Stimulated activated CD4-positive, alpha-beta T cell treated with anti-CD3 and anti-CD28 coated beads, Interleukin-12 subunit alpha, Interleukin-12 subunit beta, amount 100 ng/mL, for 48 hours (primary cell): Measurements from ENCODE around the gene OVOL1.

Source experiments
- DNase-seq, 3 donors: peaks; one replicate each; pipeline ENCODE4 v3.0.0-alpha.2; 2020; ENCODE audit warnings: low read depth in 2 of 3, low spot score in 1 of 3

Gene OVOL1

DNA sequence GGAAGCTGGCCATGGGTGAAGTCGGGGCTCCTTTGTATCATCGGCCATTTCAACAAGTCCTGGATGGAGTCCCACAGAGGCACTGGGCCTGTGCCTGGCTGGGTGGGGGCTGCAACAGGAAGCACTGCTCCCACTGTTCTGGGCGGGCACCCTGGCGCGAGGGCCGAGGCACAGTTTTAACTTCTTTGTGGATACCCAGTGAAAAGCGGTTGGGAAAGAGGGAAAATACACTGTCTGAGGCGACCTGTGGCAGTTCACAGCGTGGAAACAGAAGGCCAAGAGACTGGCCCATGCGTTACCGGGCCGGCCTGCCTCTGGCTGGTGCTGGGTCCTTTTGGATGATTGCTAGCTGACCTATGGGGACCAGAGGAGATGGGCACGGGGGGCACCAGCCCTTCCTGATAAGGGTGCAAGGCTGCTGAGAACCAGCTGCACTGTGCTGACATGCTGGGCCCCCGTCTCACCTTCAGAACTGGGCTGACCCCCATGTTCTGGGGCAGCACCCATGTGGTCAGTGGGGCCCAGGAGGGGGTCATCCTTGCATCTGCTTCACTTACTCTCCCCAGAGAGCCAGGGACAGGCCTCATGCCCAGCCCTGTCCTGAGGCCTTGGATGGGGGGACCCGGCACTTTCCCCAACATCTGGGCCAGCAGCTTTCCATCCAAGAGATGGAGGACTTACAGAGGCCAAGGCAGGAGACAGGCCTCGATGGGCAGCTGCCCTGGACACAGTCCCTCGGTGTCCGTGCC, 4.2 kb downstream of the OVOL1 start:
- no peak for DNase-seq

DNA sequence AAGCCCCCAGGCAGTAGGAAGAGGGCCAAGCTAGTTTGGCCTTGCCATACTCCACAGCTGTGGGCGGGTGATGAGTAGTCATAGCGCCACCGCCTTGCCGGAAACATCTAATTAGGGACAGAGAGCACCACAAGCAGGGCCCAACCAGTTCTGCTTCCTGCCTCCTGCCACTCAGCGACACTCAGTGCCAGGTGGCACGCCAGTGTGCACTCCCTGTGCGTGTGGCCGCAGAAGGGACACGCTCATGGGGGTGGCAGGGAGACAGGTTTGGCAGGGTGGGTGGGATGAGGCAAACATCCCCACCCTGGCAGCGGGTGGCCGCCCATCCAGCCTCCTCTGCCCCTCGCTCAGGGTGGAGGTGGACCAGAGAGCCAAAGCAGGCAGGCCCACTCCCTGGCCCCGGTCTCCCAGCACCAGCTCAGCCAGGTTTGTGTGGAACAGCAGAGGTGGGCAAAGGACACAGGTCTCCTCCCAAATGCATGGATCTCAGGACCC, 4.9 kb downstream of the OVOL1 start:
- peak; percentile 52 to 71 (median 56) for DNase-seq

DNA sequence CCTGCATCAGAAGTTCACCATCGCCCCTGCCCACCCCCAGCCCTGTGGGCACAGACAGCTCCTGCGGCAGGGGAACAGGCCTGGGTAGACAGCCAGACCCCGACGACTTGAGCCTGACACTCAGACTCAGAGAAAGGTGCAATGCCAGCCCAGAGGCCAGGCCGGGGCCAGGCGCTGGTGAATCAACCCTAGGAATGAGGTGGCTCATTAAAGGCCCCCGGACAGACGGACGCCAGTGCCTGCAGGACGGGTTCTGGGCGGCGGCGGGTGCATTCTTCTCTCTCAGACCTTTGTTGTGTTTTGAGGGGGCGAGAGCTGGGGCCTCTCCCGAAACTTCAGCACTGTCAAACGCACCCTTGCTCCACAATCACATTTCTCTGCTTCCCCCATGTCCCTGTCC, 5.6 kb downstream of the OVOL1 start:
- no peak for DNase-seq

DNA sequence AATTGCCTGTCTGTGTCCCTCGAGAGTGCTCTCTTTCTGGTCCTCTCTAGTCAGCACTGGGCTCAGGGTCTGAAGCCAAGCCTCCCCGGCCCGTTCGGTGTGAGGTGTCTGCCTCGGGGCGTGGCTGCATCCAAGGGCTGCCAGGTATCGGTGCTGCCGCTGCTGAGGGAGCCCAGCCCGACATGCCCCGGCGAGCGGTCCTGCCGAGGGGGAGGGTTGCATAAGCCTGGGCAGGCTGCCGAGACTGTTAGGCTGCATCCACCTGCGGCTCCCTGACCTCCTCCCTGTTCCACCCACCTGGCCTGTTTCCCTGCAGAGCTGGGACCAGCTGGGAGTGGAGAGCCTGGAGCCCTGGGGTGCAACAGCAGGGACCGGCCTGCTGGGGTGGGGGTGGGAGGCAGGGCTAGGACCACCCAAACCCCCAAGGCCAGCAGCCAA, 6.3 kb downstream of the OVOL1 start:
- DNase-seq, result no peak

DNA sequence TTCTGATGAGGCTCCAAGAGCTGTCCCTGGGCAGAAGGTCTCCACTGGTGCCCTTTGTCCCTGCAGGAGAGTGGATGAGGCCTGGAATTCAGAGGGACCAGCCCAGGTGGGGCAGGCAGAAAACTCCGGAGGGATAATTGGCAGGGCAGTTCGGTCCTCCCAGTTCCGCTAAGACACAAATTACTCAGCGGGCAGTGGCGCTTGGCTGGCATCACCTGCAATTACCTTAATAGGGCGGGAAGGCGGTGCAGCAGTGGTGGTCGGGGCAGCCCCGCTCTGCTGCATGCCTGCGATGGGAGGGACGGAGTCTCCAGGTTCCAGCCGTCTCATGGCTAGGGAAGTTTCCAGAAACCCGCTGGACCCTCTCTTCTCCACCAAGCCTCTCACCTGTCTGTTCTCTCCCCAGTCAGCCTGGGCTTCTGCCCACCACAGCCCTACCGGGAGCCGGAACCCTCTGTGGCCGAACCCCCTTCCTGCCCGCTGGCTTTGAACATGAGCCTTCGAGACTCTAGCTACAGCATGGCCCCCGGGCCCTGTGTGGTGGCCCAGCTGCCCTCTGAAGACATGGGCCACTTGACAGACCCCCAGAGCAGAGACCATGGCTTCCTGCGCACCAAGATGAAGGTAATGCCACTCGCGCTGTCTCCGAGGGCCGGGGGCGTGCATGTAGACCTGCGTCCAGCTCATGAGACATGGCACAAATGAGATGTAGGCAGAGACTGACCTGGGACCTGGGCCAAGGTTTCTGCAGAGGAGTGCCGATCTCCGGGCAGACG, 7.0 kb downstream of the OVOL1 start:
- DNase-seq, result no peak

DNA sequence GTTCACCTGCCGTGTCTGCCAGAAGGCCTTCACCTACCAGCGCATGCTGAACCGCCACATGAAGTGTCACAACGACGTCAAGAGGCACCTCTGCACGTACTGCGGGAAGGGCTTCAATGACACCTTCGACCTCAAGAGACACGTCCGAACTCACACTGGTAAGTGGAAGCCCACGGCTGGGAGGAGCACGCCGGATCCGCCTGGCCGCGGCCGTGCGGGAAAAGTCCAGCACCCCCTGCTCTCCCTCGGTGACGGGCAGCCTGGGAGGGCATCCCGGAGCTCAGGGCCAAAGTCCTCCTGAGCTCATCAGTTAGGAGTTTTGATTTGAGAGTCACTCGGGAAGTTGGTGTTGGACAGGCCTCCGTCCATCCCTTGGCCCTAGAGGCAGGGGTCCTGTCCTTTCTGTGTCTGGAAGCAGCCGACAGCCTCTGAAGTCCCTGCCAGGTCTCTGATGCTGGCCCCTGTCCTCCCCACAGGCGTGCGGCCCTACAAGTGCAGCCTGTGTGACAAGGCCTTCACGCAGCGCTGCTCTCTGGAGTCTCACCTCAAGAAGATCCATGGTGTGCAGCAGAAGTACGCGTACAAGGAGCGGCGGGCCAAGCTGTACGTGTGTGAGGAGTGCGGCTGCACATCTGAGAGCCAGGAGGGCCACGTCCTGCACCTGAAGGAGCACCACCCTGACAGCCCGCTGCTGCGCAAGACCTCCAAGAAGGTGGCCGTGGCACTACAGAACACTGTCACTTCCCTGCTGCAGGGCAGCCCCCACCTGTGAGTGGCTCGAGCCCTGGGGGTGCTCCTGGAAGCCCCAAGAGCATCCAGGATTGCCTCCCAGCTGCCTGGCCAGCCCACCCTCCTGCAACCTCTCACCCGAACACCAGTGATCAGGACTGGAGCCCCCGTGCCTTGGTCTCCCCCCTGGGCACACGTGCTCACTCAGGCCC, 8.0 kb downstream of the OVOL1 start:
- no peak for DNase-seq

DNA sequence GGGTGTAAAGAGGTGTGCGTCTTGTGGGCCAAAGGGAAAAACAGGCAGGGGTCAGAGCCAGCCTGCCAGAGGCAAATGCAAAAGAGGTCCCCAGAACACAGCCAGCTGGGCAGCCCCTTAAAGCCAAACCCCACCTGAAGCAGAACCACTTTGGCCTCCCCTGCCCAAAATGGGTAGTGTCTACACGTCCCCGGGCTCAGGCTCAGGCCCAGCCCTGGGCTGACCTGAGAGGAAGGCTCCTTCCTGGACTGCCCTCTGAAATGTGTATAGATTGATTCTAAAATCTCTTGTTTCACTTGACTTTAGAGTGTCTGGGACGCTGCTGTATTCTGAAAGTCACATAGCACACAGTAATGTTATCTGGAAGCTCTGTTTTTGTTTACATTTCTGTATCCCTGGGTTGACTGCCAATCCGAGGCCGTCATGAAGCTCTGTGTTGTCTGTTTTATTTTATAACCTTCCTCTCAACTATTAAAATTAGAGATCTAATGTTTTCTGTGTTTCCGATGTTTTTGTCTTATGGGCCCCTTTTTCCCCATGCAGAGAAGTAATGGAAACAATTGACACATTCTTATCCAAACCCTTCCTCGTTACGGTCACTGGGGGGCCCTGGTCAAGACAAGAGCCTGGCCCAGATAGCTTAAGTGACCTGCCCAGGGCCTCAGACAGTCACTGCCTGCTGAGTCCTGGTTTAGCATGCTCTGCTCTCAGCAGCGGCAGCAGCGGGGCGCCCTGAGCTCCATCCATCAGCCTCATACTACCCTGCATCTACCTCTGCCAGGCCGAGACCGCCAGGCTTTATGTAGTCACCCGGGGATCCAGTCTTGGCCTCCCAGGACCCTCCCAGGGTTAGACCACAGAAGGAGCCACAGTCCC, 10.1 kb downstream of the OVOL1 start:
- no peak for DNase-seq

DNA sequence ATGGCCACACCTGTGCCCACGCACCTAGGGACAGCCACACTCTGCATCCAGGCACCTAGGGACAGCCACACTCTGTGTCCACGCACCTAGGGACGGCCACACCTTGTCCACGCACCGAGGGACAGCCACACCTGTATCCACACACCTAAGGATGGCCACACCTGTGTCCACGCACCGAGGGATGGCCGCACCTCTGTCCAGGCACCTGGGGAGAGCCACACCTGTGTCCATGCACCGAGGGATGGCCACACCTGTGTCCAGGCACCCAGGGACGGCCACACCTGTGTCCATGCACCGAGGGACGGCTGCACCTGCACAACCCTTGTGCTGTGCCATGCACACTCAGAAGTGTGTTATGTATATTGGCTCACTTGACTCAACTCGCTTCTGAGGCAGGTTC, 10.8 kb downstream of the OVOL1 start:
- DNase-seq, result no peak

DNA sequence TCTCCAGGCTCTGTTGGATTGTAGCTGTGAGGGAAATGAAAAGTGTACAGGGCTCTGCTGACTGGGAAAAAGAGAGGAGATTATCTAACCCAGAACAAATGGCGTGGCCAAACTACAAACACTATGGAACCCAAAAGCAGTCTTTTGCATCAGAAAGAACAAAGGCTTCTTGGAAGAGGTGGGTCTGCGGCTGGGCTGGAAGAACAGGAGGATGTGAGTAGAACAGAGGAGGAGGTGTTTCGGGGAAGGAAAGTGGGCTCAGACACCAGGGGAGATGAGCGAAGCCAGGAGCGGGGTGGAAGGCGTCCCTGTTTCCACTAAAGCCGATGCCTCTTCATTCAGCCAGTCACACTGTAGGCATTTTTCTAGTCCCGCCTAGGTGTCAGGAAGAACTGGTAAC, 12.0 kb downstream of the OVOL1 start:
- DNase-seq, result no peak

DNA sequence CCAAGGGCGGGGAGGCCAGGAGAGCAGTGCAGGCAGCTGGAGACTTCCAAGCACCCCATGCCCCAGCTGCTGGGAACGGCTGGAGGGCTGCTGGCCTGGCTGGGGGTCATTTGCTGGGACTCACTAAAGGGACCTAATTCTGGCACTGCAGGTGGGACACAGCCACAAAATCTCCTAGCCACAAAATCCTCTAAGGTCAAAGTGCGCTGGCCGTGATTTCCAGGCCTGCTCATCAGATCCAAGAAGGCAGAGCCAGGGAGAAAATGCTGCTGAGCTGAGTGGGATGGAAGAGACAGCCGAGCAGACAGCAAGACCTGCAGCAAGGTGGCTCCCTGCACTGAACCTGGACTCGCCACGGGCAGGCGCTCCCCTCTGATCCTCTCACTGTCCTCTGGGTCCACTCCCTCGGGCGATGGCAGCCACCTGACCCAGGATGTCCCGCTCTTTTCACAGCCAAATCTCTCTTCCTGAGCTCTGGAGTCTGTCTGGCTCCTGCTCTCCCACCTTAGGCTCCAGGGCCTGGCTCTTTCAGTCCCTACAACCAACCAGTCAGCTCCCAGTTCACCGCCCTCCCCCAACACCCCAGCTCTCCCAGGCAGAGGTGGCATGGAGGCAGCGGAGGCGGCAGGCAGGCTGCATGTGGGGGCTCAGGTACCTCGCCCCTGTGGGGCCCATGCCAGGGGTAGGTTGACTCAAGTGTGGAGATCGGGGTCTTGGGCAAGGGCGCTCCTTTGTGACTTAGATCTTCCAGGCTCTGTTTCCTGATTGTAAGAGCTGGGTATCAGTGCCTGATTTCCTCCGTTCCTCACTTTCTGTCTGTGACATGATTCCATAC, 14.5 kb downstream of the OVOL1 start:
- DNase-seq, result no peak

DNA sequence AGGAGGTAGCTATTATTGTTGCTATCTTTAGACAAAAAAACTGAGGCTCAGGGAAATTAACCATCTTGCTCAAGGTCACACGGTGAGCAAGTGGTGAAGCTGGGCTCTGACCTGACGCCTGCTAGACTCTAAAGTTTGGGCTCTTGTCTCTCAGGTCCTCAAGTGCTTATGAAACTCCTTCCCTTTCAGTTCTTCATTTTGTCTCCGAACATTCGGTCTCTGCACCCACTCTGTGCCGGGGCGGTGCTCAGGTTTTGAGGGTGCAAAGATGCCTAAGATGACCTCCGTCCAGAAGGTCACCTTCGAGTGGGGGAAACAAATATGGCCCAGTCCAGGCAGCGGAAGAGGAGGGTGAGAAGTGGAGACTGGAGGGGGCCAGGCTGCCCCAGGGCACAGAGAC, 16.0 kb downstream of the OVOL1 start:
- DNase-seq, result no peak

DNA sequence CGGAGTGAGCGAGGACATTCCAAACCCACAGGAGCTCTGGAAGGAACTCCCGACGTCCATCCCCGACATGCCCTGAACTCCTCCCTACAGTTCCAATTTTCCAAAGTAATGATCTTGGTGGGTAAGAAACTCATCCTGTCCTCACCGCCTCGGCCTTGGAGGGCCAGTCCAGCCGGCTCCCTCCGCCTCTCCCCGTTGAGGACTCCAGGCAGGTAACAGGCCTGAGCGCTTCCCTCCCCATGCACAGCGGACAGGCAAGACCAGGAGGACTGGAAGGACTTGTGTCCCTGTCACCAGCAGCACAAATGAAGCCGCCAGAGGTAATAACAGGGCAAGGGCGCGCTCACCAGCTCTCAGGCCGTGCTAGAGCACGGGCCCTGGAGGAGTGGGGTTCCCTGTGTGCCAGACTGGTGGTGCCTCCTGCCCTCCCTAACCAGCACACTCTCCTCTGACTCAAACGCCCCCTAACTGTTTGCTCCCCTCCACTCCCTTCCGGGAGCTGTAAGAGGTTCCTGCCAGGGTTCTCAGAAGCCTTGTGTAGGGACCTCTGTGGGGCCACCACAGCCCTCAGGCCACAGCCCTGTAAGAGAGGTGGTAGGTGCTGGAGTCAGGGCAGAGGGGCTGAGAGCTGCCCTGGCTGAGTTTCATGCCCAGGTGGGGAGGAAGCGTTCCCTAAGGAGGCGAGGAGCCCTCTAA, 17.1 kb downstream of the OVOL1 start:
- no peak for DNase-seq

DNA sequence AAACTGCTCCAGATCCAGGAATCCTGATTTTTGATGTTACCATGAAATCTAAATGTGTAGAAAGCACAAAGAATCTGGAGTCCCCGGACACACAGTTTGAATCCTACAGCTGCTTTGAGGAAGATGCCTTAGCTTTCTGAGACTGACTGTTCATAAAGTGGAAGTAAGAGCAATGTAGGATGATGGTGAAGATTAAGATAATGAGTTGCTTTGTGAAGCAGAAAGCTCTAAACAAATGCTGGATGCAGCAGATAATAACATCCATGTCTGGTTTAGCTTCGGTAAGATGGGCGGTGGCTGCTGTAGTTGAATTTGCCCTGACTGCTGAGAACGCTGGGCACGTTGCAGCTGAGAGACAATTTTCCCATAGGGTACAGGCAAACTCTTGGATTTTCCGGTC, 20.1 kb downstream of the OVOL1 start:
- no peak for DNase-seq

DNA sequence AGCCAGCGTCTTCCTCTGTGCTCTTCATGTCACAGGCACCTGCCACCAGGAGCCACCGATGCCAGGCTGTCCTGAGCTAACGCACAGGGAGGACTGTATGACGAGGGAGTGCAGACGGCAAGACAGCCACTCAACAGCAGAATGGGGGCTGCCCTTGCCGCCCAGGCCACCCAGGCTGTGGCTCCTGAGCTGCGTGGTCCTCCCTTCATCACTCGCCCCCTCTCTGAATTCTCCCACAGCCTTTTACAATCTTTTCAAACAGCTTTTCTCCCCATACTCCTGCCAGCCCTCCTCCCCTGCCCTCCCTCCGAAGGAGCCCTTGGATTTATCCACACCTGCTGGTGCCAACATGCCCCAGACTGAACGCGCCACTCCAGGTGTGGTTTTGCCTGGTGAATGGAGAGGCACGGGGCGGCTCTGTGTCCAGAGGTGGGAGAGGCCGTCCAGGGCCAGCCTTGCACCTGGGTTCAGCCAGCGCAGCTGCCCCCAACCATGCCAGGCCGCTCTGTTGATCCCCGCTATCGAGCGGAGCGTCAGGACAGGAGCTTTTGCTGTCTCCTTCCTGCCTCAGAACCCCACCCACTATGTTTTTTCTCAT, 22.0 kb downstream of the OVOL1 start:
- DNase-seq, result no peak

DNA sequence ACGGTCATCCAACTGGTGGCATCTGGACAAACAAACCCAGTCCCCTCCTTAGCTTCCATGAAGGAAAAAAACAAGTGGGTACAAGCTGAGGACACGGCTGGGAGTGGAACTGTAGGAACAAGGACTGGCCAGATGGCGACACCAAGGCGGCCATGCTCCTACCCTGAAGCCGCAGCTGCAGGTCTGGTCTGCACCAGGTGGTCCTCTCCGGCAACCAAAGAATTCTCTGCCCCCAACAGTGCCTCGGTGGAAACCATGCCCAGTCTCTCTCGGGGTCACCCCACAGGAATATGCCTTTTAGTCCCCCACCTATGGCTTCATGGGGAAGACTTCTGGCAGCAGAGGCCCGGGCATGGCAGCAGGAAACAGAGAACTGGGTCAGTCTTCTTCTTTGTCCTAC, 22.6 kb downstream of the OVOL1 start:
- no peak for DNase-seq

DNA sequence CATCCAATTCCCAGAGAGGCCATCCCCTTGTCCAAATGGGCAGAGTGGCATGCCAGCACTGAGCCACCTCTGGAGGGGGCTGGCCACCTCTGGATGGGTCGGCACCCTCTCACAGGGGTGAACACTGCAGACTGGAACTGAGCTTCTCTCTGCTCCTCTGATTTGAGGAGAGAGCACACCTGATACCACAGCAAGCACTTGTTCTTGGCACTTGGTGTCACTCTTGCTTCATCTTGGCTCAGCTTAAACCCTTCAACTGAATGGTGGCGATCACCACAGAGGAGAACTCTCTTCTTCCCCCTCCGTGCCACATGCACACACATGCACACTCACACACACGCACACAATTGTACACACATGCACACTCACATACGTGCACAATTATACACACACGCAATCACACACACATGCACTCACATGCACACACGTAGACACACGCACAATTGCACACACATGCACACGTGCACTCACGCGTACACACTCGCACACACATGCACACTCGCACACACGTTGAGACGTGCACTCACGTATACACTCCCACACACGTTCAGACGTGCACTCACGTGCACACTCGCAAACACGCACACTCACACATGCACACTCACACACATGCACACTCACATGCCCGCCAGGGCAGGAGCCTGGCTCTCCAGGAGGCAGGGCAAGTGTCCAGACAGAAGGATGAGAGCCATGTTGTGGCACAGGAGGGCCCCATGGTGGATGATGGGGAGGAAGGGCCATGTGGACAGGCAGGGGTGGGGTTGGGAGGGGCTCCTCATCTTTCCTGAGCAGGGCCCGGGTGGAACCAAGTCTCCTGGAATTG, 23.4 kb downstream of the OVOL1 start:
- no peak for DNase-seq

DNA sequence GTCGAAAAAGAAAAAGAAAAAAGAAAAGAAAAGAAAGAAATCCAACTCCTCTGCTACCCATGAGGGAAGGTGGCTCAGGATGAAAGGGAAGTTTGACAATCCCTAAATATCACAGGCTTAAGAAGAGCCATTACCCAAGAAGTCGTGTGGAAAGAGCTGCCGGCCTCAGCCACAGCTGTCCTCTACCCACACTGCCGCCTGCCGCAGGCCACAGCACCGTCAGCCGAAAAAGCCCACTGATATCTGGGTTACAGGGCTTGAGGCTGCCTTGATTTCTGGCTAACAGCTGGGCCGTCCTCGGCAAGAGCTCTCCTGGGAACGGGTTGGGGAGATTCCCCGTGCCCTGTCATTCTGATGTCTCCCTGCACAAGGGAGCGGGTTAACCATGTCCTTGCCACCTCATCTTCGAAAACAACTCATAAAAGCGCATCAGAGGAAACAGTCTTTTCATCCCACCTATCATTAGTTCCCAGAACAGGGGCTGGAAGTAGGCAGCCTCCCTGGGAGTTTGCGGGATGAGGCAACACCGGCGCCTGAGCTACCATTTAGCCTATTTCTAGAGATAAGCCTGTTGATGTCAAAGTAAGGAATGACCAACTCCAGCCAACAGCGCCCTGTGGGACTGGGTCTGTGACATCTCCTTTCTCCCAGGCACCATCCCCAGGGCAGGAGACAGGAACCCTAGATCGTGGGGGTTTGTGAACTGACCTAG, 25.1 kb downstream of the OVOL1 start:
- DNase-seq, result no peak
